Measurements from ENCODE around the gene HOXA7.

HOXA7 gene

GRCh38 chr7:27107391-27108381 is 48.8 kb downstream of the HOXA7 start:
- DNase-seq (ENCODE audit: low read depth in 3 of 3): no peak

GRCh38 chr7:27106901-27107240 is 49.6 kb downstream of the HOXA7 start:
- DNase-seq (ENCODE audit: low read depth in 3 of 3): no peak

- DNase-seq (ENCODE audit: low read depth in 3 of 3): no peak
Observed at GRCh38 chr7:27106181-27106900, 50.1 kb downstream of the HOXA7 start.

GRCh38 chr7:27105301-27106031 is 51.0 kb downstream of the HOXA7 start:
- DNase-seq (ENCODE audit: low read depth in 3 of 3): no peak

GRCh38 chr7:27104341-27105058 is 52.0 kb downstream of the HOXA7 start:
- no peak for DNase-seq (ENCODE audit: low read depth in 3 of 3)
